ENCODE measurements around the gene NBAS. TPM values are rescaled to one million over a fixed set of nuclear protein-coding genes. Genes with fewer than 3 reads are reported as not detected.

The NBAS gene
- total and polyA plus RNA-seq, 2 donors (not counting 1 experiment from before 2014, with no cell fraction given): 27.0 to 124 TPM

- no peak for DNase-seq (ENCODE audit: low read depth in 2 of 2)
- TF ChIP-seq EZH2 (IDR thresholded peaks at IDR 0.05; ENCODE audit: low read length, missing control alignments) (no peak), CTCF (conservative IDR thresholded peaks at IDR 0.05 in 1 of 2, IDR thresholded peaks at IDR 0.05 in 1 of 2; ENCODE audit: low read depth in 1 of 2, low read length in 2 of 2) (no peak)
- H3K79me2 ChIP-seq (ENCODE audit: control insufficient read depth, insufficient read depth, low read length): no peaks in the 10 kb centered on the region
- no peak overlapping the region for H2AFZ ChIP-seq (ENCODE audit: low read length)
- H3K9me3 ChIP-seq (ENCODE audit: control insufficient read depth, insufficient read depth, low read depth, low read length): no peaks in the 10 kb centered on the region
- H4K20me1 ChIP-seq (ENCODE audit: control insufficient read depth, extremely low read depth, insufficient read depth, low read length): no peaks in the 10 kb centered on the region
- H3K4me1 ChIP-seq (ENCODE audit: control insufficient read depth, extremely low read depth, insufficient read depth, low read length): no peaks in the 10 kb centered on the region
- H3K36me3 ChIP-seq (ENCODE audit: control insufficient read depth, insufficient read depth, low read length): no peaks in the 10 kb centered on the region
- H3K4me2 ChIP-seq (ENCODE audit: extremely low read depth, insufficient read depth, low read length): no peak overlapping the region
- H3K27me3 ChIP-seq (ENCODE audit: control insufficient read depth, insufficient read depth, low read length): no peaks in the 10 kb centered on the region
- H3K9ac ChIP-seq (ENCODE audit: insufficient read depth, low read length): no peak overlapping the region
- H3K27ac ChIP-seq (ENCODE audit: insufficient read depth, low read length): no peak overlapping the region
- H3K4me3 ChIP-seq (replicated peaks in 1 of 4; ENCODE audit: control extremely low read depth in 1 of 4, insufficient read depth in 1 of 4, low read depth in 3 of 4, low read length in 4 of 4): no peak overlapping the region
Measured at GRCh38 chr2:15158100-15158499, 403.0 kb downstream of the NBAS start.

- Histone ChIP-seq H3K4me3 (replicated peaks in 1 of 4; ENCODE audit: control extremely low read depth in 1 of 4, insufficient read depth in 1 of 4, low read depth in 3 of 4, low read length in 4 of 4) (no peak overlapping the region), H3K9ac (ENCODE audit: insufficient read depth, low read length) (no peak overlapping the region), H2AFZ (ENCODE audit: low read length) (no peak overlapping the region), H4K20me1 (ENCODE audit: control insufficient read depth, extremely low read depth, insufficient read depth, low read length) (no peaks in the 10 kb centered on the region), H3K79me2 (ENCODE audit: control insufficient read depth, insufficient read depth, low read length) (no peaks in the 10 kb centered on the region), H3K27ac (ENCODE audit: insufficient read depth, low read length) (no peak overlapping the region), H3K9me3 (ENCODE audit: control insufficient read depth, insufficient read depth, low read depth, low read length) (no peaks in the 10 kb centered on the region), H3K4me1 (ENCODE audit: control insufficient read depth, extremely low read depth, insufficient read depth, low read length) (no peaks in the 10 kb centered on the region), H3K4me2 (ENCODE audit: extremely low read depth, insufficient read depth, low read length) (no peak overlapping the region), H3K27me3 (ENCODE audit: control insufficient read depth, insufficient read depth, low read length) (no peaks in the 10 kb centered on the region), H3K36me3 (ENCODE audit: control insufficient read depth, insufficient read depth, low read length) (no peaks in the 10 kb centered on the region)
- DNase-seq (ENCODE audit: low read depth in 2 of 2): no peak
- TF ChIP-seq EZH2 (IDR thresholded peaks at IDR 0.05; ENCODE audit: low read length, missing control alignments) (no peak), CTCF (conservative IDR thresholded peaks at IDR 0.05 in 1 of 2, IDR thresholded peaks at IDR 0.05 in 1 of 2; ENCODE audit: low read depth in 1 of 2, low read length in 2 of 2) (no peak)
Measured at GRCh38 chr2:15155959-15156574, 405.1 kb downstream of the NBAS start.

- H3K27me3 ChIP-seq (ENCODE audit: control insufficient read depth, insufficient read depth, low read length): no peaks in the 10 kb centered on the region
- H3K4me1 ChIP-seq (ENCODE audit: control insufficient read depth, extremely low read depth, insufficient read depth, low read length): no peaks in the 10 kb centered on the region
- H3K4me2 ChIP-seq (ENCODE audit: extremely low read depth, insufficient read depth, low read length): no peak overlapping the region
- no peak overlapping the region for H3K9ac ChIP-seq (ENCODE audit: insufficient read depth, low read length)
- no peak overlapping the region for H3K27ac ChIP-seq (ENCODE audit: insufficient read depth, low read length)
- no peaks in the 10 kb centered on the region for H4K20me1 ChIP-seq (ENCODE audit: control insufficient read depth, extremely low read depth, insufficient read depth, low read length)
- no peaks in the 10 kb centered on the region for H3K79me2 ChIP-seq (ENCODE audit: control insufficient read depth, insufficient read depth, low read length)
- H3K4me3 ChIP-seq (replicated peaks in 1 of 4; ENCODE audit: control extremely low read depth in 1 of 4, insufficient read depth in 1 of 4, low read depth in 3 of 4, low read length in 4 of 4): no peak overlapping the region
- H2AFZ ChIP-seq (ENCODE audit: low read length): no peak overlapping the region
- H3K36me3 ChIP-seq (ENCODE audit: control insufficient read depth, insufficient read depth, low read length): no peaks in the 10 kb centered on the region
- DNase-seq (ENCODE audit: low read depth in 2 of 2): peak in 1 of 2 donors; percentile 88
- no peaks in the 10 kb centered on the region for H3K9me3 ChIP-seq (ENCODE audit: control insufficient read depth, insufficient read depth, low read depth, low read length)
- no peak for TF ChIP-seq CTCF (conservative IDR thresholded peaks at IDR 0.05 in 1 of 2, IDR thresholded peaks at IDR 0.05 in 1 of 2; ENCODE audit: low read depth in 1 of 2, low read length in 2 of 2)
- no peak for TF ChIP-seq EZH2 (IDR thresholded peaks at IDR 0.05; ENCODE audit: low read length, missing control alignments)
Measured at GRCh38 chr2:15154297-15154696, 406.8 kb downstream of the NBAS start.
